GM04504 (cell line): ENCODE measurements around the gene STYX.
"Not testable (repeated sequence)": the region's sequence is repeated elsewhere in the genome, so short reads cannot be mapped to it uniquely, and the experiment has no call there.

Experiments
- DNase-seq: peaks from one replicate; pipeline ENCODE4 v3.0.0-alpha.2; 2012; ENCODE audit warnings: low read depth

STYX gene

GRCh38 chr14:52727509-52727908 lies 2.5 kb upstream of the STYX start:
- DNase-seq, result not testable (repeated sequence)

GRCh38 chr14:52729035-52729434 lies 931 bp upstream of the STYX start:
- DNase-seq, result not testable (repeated sequence)

DNA sequence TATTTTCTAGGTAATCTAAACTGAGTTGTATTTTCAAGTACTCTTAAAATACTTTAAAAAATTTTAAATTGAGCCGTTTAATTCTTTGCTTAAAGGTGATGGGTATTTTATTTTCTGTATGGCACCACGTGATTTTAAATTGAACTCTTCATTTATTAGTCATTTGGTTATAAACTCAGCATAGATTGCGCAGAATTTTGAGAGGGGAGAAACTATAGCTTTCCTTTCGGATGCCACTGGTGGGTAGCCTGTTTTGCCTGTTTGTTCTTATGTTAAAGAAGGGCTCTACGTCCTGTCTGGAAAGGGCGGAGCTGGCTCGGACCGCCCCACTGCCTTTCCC lies 411 bp upstream of the STYX start:
- DNase-seq, result no peak

GRCh38 chr14:52730709-52731111 lies 744 bp downstream of the STYX start:
- peak; percentile 8 for DNase-seq

- no peak for DNase-seq
Measured at GRCh38 chr14:52733824-52734223, 3.9 kb downstream of the STYX start.

DNA sequence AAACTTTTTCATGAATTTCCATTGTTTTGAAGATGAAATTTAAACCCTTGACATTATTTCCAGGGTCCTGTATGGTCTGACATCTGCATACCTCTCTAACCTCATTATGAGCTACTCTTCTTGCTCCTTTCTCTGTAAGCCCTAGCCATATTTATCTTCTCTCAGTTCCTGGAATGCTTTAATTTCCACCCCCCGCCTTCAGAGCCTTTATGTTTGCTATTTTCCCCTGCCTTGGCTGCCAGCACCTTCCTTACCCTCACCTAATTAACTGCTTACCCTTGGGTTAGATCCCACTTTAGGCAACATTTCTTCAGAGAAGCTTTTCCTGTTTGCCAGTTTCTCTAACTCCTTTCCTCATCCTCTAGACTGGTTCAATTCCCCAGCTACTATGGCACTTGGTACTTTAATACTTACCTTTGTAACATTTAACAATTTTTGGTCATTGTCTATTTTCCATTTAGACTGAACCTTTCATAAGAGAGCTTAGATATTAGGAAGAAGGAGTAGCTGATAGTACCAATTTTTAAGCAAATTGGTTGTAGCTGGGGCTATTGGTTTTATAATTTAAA lies 6.0 kb downstream of the STYX start:
- no peak for DNase-seq

GRCh38 chr14:52738409-52738808 lies 8.4 kb downstream of the STYX start:
- no peak for DNase-seq

DNA sequence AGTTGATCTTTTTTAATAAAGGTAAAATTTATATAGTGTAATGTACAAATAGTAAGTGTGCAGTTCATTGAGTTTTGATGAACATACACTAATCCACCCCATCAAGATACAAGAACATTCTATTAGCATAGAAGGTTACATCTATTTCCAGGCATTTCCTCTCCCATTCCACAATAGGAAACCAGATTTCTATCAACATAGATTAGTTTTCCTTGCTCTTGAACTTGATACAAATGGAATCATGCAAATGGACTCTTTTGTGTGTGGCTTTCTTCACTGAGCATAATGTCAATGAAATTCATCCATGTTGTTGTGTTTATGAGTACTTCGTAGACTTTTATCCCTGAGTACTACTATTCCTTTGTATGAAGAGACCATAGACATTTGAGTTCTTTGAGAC lies 10.8 kb downstream of the STYX start:
- no peak for DNase-seq

DNA sequence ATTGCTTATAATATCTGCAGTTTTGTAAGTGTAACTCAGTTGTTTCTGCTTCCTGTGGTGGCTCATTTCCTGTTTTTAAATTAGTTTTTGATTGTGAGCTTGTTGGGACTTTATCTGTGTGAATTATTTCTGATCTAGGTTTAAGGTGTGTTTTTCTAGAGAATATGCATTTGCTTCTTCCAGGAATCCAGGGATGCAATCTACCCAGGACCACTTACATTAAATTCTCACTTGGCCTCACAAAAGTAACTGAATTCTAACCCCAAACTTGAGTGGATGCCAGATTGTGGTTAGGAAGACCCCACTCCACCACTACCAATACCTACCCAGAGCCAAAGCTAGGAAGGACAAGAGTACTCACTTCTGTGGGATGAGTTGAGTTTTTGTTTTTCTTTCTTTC lies 11.9 kb downstream of the STYX start:
- DNase-seq, result no peak

DNA sequence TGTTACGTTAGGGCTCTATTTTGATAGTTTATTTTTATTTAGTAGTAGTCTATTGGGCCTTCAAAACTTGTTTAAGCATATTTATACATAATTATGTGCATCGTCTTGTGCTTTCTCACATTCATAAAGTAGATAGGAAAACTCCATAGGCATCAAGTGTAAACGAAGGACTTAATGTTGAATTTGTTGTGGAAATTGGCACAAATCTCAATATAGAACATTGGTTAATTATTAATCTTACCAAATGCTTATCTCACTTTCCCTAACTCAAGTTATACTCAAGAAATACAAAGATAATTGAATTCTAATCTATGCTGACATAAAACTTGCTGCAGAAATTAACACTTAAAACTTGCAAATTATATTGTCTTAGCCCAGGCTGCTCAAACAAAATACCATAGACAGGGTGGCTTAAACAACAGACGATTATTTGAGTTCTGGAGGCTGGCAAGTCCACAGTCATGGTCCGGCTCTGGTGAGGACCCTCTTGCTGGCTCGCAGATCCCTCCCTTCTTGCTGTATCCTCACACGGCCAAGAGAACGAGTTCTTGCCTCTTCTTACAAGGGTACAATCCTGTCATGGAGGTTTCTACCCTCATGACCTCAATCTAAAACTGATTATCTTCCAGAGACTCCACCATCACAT lies 18.8 kb downstream of the STYX start:
- DNase-seq, result no peak

- DNase-seq, result no peak
Measured at GRCh38 chr14:52755607-52756316, 25.8 kb downstream of the STYX start.

GRCh38 chr14:52759145-52759544 lies 29.2 kb downstream of the STYX start:
- DNase-seq, result no peak

GRCh38 chr14:52762923-52763322 lies 33.0 kb downstream of the STYX start:
- not testable (repeated sequence) for DNase-seq

DNA sequence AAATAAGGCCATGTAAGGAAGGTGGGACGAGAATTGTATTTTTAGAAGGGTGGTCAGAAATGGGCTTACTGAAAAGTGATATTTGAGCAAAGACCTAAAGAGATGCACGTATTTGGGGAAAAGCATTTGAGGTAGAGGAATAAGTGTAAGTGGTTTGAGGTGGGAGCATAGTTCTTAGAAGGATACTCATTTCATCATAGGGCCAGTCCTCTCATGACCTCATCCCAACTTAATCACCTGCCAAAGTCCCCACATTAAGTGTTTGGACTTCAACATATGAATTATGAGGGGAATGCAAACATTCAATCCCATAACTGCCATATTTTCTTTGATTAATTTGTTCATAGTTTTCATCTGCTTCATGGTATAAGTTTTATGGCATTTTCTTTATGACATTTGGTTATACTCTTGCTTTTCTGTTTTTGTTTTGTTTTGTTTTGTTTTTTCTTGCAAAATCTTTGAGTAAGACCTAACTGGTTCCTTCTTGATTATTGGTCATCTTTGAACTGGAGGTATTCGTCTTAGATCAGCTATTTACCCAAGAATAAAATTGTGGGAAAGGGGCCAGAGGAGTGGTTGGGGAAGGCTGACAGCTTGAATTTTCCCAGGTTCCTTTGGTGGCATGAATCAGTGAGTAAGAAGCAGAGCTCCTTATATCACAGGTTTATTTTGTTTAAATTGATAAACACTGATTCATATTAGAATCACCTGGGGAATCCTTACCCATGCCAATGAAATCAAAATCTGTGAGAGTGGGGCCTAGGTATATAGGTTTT lies 37.3 kb downstream of the STYX start:
- DNase-seq, result no peak

GRCh38 chr14:52769887-52770286 lies 39.9 kb downstream of the STYX start:
- no peak for DNase-seq

DNA sequence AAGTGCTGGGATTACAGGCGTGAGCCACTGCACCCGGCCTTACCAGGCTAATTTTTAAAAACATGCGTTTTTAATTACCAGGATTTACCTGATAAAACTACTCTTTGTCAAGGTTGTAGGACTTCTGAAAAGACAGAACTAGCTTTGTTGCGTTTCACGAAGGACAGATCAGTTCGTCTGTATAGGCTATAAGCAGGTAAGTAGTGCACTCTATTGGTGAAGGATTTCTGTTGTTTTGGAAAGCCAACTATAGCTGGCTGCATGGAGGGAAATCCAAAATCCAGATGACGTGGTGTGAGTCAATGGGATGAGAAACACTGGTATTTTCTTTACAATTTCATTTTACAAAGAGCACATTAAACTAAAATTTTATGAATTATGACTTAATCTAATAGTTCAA lies 46.9 kb downstream of the STYX start:
- DNase-seq, result no peak

DNA sequence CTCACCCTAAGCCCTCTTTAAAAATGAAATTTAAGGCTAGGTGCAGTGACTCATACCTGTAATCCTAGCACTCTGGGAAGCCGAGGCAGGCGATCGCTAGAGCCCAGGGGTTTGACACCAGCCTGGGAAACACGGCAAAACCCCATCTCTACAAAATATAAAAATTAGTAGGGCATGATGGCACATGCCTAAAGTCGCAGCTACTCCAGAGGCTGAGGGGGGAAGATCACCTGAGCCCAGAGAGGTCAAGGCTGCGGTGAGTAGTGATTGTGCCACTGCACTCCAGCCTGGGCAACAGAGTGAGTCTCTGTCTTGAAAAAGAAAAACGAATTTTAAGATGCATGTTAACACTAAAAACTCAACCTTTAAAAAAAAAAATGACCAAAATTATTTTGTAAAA lies 48.7 kb downstream of the STYX start:
- no peak for DNase-seq

- DNase-seq, result no peak
Measured at GRCh38 chr14:52780893-52781292, 50.9 kb downstream of the STYX start.

GRCh38 chr14:52781629-52782028 lies 51.7 kb downstream of the STYX start:
- DNase-seq, result no peak

DNA sequence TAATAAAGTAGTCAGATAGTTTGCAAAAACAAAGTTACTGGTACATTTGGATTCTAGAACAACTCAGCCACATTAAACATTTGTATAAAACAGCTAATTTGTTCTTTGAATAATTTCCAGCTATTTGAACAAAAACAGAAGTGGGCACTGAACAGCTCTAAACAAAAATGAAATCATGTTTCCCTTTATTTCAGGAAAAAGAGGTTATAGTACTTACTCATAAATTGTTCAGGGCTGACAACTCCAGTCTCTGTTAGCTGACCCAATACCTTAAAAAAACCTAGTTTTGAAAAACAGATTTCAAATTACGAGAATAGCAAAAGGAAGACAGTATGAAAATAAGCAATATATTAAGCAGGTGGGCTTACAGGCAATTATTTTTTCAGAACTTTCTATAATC lies 53.2 kb downstream of the STYX start:
- DNase-seq, result no peak

- no peak for DNase-seq
Measured at GRCh38 chr14:52786887-52787286, 56.9 kb downstream of the STYX start.

DNA sequence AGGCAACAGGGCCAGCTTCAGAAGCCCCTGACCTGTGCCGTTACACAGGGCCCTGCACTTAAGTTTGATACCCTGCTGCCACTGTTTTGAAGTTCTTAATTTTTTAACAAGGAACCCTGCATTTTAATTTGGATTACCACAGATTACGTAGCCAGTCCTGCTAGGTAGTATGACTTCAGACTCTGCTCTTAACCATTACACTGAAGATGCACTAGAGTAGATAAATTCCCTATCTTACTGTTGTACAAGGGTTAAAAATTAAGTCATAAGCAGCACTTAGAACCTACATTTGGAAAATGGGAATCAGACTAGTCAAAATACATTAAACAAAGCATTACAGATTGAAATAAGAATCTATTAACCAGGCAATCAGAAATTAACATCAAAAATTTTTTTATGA lies 59.2 kb downstream of the STYX start:
- DNase-seq, result no peak
